ENCODE data around the gene ARMCX4. TPM values are rescaled to one million over a fixed set of nuclear protein-coding genes. Genes with fewer than 3 reads are reported as not detected.

Gene ARMCX4
- total RNA-seq, 6 experiments from 2014 or later: 1.1 to 5.9 (median 2.9) TPM

GRCh38 chrX:101482296-101482695 is 3.0 kb upstream of the ARMCX4 start:
- WGBS (ENCODE audit: insufficient coverage, low coverage, low lambda C conversion rate, missing lambda C conversion rate): 72% methylated on average over 4 of the region's 4 CpGs
- Histone ChIP-seq H3K9me3 (no peaks in the 10 kb centered on the region), H3K4me3 (no peak overlapping the region), H3K27ac (no peak overlapping the region), H3K36me3 (no peaks in the 10 kb centered on the region), H3K27me3 (no peaks in the 10 kb centered on the region), H3K4me1 (no peaks in the 10 kb centered on the region)
- intact Hi-C loops (cut with DNase I): no loop called here
- ATAC-seq: no peak
- TF ChIP-seq POLR2A (IDR thresholded peaks at IDR 0.05): no peak
- TF ChIP-seq CTCF (IDR thresholded peaks at IDR 0.05): no peak
- no peak for DNase-seq

GRCh38 chrX:101483705-101484104 is 1.6 kb upstream of the ARMCX4 start:
- no peak for DNase-seq
- no peak overlapping the region for H3K4me3 ChIP-seq
- no peaks in the 10 kb centered on the region for H3K27me3 ChIP-seq
- intact Hi-C loops (cut with DNase I): no loop called here
- H3K27ac ChIP-seq: no peak overlapping the region
- no peaks in the 10 kb centered on the region for H3K9me3 ChIP-seq
- no peak for ATAC-seq
- no peaks in the 10 kb centered on the region for H3K4me1 ChIP-seq
- no peaks in the 10 kb centered on the region for H3K36me3 ChIP-seq
- no peak for TF ChIP-seq CTCF (IDR thresholded peaks at IDR 0.05)
- TF ChIP-seq POLR2A (IDR thresholded peaks at IDR 0.05): no peak
- 33% methylated on average over 3 of the region's 3 CpGs for WGBS (ENCODE audit: insufficient coverage, low coverage, low lambda C conversion rate, missing lambda C conversion rate)

GRCh38 chrX:101484135-101484534 is 1.1 kb upstream of the ARMCX4 start:
- TF ChIP-seq CTCF (IDR thresholded peaks at IDR 0.05) (no peak), POLR2A (IDR thresholded peaks at IDR 0.05) (no peak)
- ATAC-seq: no peak
- WGBS (ENCODE audit: insufficient coverage, low coverage, low lambda C conversion rate, missing lambda C conversion rate): 84% methylated on average over 6 of the region's 6 CpGs
- Histone ChIP-seq H3K36me3 (no peaks in the 10 kb centered on the region), H3K27me3 (no peaks in the 10 kb centered on the region), H3K27ac (no peak overlapping the region), H3K4me3 (no peak overlapping the region), H3K4me1 (no peaks in the 10 kb centered on the region), H3K9me3 (no peaks in the 10 kb centered on the region)
- intact Hi-C loops (cut with DNase I): no loop called here
- no peak for DNase-seq

- Histone ChIP-seq H3K9me3 (no peaks in the 10 kb centered on the region), H3K4me1 (no peaks in the 10 kb centered on the region), H3K27ac (no peak overlapping the region), H3K4me3 (no peak overlapping the region), H3K36me3 (no peaks in the 10 kb centered on the region), H3K27me3 (no peaks in the 10 kb centered on the region)
- DNase-seq (no peak), ATAC-seq (no peak)
- WGBS (ENCODE audit: insufficient coverage, low coverage, low lambda C conversion rate, missing lambda C conversion rate): 33% methylated on average over 1 of the region's 2 CpGs
- TF ChIP-seq CTCF (IDR thresholded peaks at IDR 0.05): no peak
- no peak for TF ChIP-seq POLR2A (IDR thresholded peaks at IDR 0.05)
- intact Hi-C loops (cut with DNase I): no loop called here
Observed at GRCh38 chrX:101488796-101489195, 3.5 kb downstream of the ARMCX4 start.

DNA sequence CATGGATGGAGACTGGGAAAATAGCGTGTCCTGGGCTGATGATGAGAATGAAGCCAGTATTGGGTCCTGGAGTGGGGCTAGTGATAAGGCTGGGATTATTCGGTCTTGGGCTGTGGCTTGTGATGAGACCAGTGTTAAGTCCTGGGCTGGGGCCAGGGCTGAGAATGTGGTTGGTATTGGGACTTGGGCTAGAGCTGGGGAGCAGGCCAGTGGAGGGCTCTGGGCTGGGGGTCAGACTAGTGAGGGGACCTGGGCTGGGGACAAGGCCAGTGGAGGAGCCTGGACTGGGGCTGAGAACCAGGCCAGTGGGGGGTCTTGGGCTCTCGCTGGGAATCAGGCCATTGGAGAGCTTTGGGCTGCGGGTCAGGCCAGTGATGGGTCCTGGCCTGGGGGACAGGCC is 6.7 kb downstream of the ARMCX4 start:
- ATAC-seq (no peak), DNase-seq (no peak)
- Histone ChIP-seq H3K4me1 (no peaks in the 10 kb centered on the region), H3K27ac (no peak overlapping the region), H3K36me3 (no peaks in the 10 kb centered on the region), H3K9me3 (no peaks in the 10 kb centered on the region), H3K27me3 (no peaks in the 10 kb centered on the region), H3K4me3 (no peak overlapping the region)
- whole genome bisulfite sequencing (ENCODE audit: insufficient coverage, low coverage, low lambda C conversion rate, missing lambda C conversion rate): 90% methylated on average over 2 of the region's 4 CpGs
- no peak for TF ChIP-seq POLR2A (IDR thresholded peaks at IDR 0.05)
- TF ChIP-seq CTCF (IDR thresholded peaks at IDR 0.05): no peak
- intact Hi-C loops (cut with DNase I): no loop called here
